GM18951 (cell line): ENCODE measurements around the gene ADI1.

Source experiments
- POLR2A ChIP-seq: IDR thresholded peaks from 4 replicates; pipeline ENCODE4 v1.6.1; 2011; ENCODE audit warnings: mild to moderate bottlenecking; ENCODE audit not compliant: insufficient read length, insufficient read depth; ENCODE audit errors: extremely low read depth
- in situ Hi-C: fragments of 300-500 bp; cut with MboI; formaldehyde crosslinking; loops from one replicate; pipeline ENCODE4 v1.12.0; 2022; ENCODE audit warnings: low sequenced_read_pairs, mixed read lengths, inconsistent platforms; ENCODE audit not compliant: unreplicated experiment

ADI1 gene

DNA sequence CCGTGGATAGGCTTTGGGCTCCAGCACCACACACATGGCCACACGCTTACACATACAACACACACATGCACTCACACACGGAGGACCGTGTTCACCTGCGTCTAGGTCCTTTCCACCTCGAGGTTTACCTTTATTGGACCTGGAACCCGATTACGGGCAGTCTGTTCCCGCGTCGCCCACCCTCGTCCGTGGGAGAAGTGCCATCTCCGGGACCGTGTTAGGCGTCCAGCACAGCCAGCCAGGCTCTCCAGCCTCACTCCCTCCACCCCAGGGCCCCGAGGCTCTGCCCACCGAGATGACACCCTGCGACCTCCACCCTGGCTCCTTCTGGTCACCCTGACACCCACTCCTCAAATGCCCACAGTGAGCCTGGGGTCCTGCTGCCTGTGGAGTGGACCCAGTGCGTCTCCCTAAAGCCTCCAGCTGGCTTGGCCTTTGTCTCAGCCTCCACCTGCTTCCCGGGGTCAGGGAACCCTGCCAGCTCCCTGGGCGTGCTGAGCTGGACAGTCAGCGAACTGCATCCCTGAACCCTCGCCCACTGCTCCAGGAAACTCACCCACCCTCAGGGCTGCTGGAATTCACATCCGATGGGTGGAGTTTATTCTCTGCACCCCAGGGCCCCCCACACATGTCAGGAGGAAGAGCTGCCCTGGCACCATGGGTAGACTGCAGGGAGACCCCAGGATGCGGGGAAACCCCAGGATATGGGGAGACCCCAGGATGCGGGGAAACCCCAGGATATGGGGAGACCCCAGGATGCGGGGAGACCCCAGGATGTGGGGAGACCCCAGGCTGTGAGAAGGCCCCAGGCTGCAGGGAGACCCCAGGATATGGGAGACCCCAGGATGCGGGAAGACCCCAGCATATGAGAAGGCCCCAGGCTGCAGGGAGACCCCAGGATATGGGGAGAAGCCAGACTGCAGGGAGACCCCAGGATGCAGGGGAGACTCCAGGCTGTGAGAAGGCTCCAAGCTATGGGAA is 33.0 kb downstream of the ADI1 start:
- in situ Hi-C loops = no loop called here
- TF ChIP-seq POLR2A = no peak

DNA sequence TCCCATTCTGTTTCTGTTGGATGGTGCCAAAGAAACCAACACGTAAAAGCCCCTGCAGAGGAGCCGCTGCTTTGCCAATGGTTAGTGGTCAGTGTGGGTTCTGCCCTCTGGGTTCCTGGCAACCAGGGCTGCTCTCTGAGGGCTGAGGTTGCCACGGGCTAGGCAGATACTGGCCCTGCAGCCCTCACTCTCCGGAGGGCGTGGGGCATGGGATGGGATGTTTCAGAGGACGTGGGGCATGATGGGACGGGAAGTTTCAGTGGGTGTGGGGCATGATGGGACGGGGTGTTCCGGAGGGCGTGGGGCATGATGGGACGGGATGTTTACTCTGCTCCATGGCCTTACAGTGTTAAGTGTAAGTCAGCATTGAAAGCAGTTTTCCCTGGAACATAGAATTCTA is 34.2 kb downstream of the ADI1 start:
- no peak for TF ChIP-seq POLR2A

DNA sequence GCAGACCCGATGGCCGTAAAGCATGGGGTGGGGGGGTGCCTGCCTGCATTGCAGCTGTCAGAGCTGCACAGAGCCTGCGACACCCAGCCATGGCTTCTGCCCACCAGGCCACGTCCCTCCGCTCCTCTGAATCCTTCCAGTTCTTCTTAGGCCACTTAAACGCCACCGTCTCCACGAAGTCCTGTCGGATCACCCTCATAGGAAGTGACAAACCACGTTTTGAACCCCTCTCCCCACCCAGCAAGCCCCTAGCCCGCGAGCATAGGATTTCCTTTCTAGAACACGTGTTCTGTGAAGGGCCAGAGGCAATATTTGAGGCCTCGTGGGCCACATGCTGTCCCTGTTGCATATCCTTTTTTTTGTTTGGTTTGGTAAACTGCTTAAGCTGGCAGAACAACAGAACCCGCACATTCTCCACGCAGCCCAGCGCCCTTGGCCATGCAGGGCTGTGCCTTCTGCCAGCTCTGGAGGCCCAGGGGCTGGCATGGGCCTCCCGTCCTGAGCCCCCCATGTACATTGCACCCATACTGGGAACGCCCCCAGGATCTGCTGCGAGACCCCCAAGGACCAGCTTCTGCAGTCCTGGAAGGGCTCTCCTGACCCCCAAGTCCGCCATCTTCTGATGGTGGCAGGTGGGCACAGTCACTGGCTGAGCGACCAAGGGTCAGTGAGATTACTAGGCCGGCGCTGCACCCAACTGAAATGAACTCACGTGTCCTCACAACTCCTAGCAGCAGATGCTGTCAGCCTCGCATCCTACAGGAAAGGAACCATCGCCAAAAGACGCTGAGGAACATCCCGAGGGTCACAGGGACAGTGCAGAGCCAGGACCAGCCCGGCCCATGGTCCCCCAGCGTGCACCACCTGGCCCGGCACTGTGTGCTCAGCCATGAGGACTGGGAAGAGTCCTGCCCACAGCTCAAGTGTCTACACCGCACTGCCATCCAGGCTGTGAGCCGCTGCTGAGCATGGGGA is 35.1 kb downstream of the ADI1 start:
- in situ Hi-C loops = no loop called here
- no peak for TF ChIP-seq POLR2A

More for the DNA sequence above, 34.2 kb downstream of the ADI1 start:
- in situ Hi-C loops = no loop called here

DNA sequence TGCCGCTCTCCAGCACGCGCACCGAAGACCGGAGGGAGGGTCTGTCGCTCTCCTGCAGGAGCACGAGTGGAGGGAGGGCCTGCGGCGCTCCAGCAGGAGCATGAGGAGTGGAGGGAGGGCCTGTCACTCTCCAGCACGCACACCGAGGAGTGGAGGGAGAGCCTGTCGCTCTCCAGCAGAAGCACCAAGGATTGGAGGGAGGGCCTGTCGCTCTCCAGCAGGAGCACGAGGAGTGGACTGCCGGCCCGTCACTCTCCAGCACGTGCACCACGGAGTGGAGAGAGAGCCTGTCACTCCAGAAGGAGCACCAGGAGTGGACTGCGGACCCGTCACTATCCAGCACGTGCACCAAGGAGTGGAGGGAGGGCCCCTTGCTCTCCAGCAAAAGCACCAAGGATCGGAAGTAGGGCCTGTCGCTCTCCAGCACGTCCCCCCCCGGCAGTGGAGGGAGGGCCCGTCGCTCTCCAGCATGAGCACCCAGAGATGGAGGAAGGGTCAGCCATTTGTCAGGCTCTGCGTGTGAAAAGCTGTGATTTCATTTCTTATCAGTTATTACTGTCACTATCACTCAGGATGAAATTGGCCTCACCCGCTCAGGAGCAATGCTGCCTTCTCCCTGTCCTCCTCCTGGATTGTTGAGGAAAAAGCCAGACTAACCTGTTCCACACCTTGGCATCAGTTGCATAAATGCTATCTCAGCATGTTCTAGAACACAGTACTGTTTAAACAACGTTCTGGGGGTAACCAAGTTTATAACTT is 35.9 kb downstream of the ADI1 start:
- TF ChIP-seq POLR2A = no peak
- in situ Hi-C loops = no loop called here

DNA sequence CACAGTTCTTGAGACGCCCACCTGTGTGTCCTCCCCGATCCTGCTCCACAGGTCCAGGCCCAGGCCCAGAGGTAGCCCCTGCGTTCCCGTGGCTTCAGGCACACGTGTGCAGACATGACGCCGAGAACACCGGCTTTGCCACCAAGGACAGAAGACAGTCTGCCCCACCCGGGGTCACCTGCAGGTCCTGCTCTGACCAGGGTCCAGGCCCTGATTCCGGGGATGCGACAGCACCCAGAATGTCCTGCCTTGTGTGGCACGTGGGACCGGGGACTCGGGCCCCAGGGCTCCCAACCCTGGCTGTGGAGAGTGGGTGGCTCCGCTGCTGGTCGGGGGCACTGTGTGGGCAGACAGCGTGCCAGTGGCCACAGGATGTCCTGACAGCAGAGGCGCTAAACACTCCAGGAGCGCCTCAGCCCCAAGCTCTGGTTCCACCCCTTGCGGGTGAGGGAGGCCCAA is 36.9 kb downstream of the ADI1 start:
- no peak for TF ChIP-seq POLR2A
- in situ Hi-C loops = no loop called here

DNA sequence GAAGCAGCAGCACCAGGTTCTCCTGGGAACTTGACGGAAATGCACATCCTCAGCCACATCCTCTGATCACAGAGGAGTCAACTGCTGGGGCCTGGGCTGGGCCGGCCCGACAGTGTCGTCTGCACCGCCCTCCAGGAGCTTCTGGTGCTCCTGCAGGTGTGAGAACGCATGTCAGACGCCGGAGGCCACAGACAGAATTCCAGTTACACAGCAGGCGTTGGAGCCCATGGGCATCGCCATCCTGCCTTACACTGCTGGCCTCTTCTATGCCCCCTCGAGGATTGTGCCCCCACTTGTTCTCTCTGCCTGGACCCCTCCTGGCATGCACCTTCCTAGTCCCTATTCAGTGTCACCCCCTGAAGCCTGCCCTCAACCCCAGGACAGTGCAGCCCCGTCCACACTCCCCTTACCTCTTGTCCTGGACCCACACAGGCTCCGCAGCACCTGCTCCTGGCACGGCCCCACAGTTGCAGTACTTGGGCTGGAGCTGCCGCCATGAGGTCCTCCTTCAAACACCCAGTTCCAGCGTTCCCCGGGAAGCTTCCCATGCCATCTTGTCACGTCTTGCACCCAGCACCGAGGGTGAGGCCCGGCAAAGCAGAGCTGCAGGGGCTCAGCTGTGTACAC is 37.5 kb downstream of the ADI1 start:
- TF ChIP-seq POLR2A = no peak
- in situ Hi-C loops = no loop called here

DNA sequence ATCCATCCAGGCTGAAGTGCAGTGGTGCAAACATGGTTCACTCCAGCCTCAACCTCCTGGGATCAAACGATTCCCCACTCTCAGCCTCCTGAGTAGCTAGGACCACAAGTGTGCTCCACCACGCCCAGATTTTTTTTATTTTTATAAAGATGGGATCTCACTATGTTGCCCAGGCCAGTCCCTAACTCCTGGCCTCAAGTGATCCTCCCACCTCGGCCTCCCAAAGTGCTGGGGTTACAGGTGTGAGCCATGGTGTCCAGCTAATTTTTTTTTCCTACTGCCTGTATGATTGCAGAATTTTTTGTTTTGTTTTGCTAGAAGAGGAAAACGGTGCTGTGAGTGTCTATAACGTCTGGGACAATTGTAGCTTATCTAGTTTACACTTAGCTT is 38.3 kb downstream of the ADI1 start:
- in situ Hi-C loops = no loop called here
- no peak for TF ChIP-seq POLR2A

DNA sequence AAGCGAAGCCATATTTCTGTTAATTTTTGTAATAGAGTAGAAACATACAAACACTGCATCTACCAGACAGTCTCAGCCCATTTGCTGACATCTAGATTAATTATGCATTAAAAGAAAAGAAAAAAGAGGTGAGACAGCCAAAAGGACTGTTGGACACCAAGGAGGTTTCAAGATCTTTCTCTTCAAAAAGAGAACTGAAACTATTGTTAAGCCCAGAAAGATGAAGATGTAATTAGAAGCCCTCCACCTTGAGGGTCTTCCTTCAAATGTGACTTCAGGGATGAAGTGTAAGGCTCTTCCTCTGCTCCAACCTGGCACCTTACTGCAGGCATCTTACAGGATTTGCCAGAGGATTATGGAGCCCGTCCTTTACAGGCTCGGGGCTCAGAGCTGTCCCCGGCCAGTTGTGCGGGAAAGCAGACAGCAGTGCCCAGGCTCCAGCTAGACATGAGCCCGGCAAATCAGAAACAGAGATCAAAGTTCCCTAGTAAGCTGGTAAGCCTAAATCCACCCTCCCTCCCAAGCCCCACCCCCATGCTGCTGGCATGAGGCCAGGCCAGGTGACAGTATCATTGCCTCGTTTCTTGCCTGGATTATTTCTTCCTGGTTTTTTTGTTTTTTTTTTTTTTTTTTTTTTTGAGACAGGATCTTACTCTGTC is 38.9 kb downstream of the ADI1 start:
- in situ Hi-C loops = no loop called here
- TF ChIP-seq POLR2A = no peak

DNA sequence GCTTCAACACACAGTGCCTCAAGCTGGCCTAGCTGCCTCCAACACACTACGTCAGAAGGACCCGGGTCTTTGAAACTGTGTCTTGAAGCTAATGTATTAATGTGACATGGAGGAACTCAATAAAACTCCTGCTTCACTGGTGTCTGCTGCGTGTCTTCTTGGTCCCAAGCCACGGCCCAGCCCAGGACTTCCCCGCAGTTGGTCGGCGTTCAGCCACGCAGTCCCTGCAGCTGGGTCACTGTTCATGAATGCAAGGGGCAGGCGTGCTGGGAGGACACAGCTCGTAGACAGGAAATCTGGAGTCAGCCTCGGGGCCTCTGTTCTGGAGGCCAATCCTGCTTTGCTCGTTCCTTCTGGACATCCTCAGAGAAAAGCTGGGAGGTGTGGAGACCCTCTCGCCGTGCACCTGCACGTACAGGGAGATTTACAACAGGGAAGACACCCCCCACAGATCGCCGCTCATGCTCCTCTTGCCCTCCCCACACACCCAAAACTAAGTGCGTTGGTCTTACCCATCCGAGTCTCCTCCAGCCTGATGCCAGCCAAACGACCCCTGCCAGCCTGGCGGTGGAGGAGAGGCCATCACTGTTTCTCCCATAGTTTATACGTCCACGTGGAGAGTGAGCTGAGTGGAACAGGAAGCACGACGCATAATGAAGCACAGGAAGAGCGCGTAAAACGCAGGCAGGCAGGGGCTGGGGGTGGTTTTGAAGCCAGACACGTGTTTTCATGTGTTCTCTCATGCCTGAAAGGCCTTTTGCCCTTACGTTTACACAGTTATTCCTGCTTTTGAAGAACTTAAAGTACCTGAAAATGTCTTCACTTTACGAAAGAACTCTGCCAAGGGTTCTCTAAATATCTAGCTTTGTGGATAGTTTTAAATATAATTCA is 39.7 kb downstream of the ADI1 start:
- TF ChIP-seq POLR2A = no peak
- in situ Hi-C loops = no loop called here

DNA sequence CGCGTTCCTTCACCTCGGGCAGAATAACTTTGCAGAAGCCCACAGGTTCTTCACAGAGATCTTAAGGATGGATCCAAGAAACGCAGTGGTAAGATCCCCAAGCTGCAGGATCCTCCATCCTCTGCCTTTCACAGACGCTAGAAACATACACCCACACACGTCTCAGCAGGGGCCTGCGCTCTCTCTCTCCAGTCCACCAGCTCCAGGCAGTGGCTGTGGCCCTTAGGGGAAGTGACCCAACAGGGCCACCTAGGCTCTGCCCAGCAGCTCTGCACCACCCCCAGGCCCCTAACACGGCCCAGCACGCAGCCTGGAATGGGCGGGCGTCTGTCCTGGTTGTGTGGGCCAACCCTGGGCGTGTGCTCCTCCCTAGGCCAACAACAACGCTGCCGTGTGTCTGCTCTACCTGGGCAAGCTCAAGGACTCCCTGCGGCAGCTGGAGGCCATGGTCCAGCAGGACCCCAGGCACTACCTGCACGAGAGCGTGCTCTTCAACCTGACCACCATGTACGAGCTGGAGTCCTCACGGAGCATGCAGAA is 40.4 kb downstream of the ADI1 start:
- in situ Hi-C loops = no loop called here
- TF ChIP-seq POLR2A = no peak

DNA sequence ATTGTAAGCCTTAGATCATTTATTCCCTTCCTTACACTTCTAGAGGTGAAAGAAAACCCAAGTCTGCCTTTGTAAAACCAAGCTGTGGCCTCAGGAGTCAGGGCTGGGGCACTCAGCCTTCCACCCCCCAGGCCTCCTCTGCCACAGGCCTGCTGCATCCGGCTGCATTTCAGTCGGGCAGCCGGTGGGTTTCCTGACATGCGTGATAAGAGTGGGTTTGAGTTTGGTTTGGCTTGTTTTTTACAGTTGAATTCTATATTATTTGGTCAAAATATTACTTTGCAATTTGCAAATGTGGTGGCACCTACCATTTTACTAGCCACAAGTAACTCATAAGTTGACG is 42.4 kb downstream of the ADI1 start:
- in situ Hi-C loops = no loop called here
- no peak for TF ChIP-seq POLR2A
